PC-3 (cell line): ENCODE measurements around the gene TRAPPC4.

Source experiments
- CTCF ChIP-seq: fragments of 300-600 bp; sonication (generic); conservative IDR thresholded peaks from 2 replicates; pipeline ENCODE4 v1.5.1; 2017; ENCODE audit warnings: antibody characterized with exemption, low read depth, mild to moderate bottlenecking, low read length
- EZH2 ChIP-seq: fragments of 300-600 bp; sonication (generic); IDR thresholded peaks from one replicate; pipeline ENCODE4 v1.6.1; 2017; ENCODE audit warnings: antibody characterized with exemption, mild to moderate bottlenecking, low read length; ENCODE audit not compliant: unreplicated experiment
- EZH2phosphoT487 ChIP-seq: fragments of 300-600 bp; sonication (generic); IDR thresholded peaks from 2 replicates; pipeline ENCODE4 v1.6.1; 2018; ENCODE audit warnings: mild to moderate bottlenecking, antibody characterized with exemption, low read length, borderline replicate concordance

- no peak; the same call in 1 of the 2 replicates for TF ChIP-seq CTCF
- TF ChIP-seq EZH2: no peak
- no peak for TF ChIP-seq EZH2phosphoT487
Measured at GRCh38 chr11:119044708-119045107, 26.1 kb downstream of the TRAPPC4 start.
